Activated CD8-positive, alpha-beta T cell treated with anti-CD3 and anti-CD28 coated beads for 36 hours (primary cell): ENCODE measurements around the gene CDH15. TPM values are rescaled to one million over a fixed set of nuclear protein-coding genes. Genes with fewer than 3 reads are reported as not detected.
"Not testable (repeated sequence)": the region's sequence is repeated elsewhere in the genome, so short reads cannot be mapped to it uniquely, and the experiment has no call there.

ENCODE experiments used
- ATAC-seq: fragments of 200-7000 bp; cut with Tn5 transposase; one replicate; pipeline ENCODE4 v1.10.0; 2021; ENCODE audit warnings: mild to moderate bottlenecking, moderate library complexity
- CTCF ChIA-PET: fragments of 350-600 bp; sonication (Branson Sonifier 250); formaldehyde crosslinking; loops from one replicate; lab custom pipeline; 2021; ENCODE audit warnings: antibody characterized with exemption; lab: Charles Lee
- POLR2A ChIA-PET: fragments of 350-600 bp; sonication (Branson Sonifier 250); formaldehyde crosslinking; loops from one replicate; lab custom pipeline; 2021; ENCODE audit warnings: antibody characterized with exemption; lab: Charles Lee
- DNase-seq: peaks from one replicate; pipeline ENCODE4 v3.0.0-alpha.2; 2020
- H3K27ac Mint-ChIP-seq: one replicate; pipeline ENCODE4 v1.8.0; 2021; ENCODE audit warnings: mild to moderate bottlenecking, mixed read lengths
- H3K27me3 Mint-ChIP-seq: one replicate; pipeline ENCODE4 v1.8.0; 2021; ENCODE audit warnings: mixed read lengths
- H3K36me3 Mint-ChIP-seq: one replicate; pipeline ENCODE4 v1.8.0; 2021; ENCODE audit warnings: low read depth, mixed read lengths
- H3K4me1 Mint-ChIP-seq: one replicate; pipeline ENCODE4 v1.8.0; 2021; ENCODE audit warnings: low read depth, mixed read lengths
- H3K4me3 Mint-ChIP-seq: one replicate; pipeline ENCODE4 v1.8.0; 2021; ENCODE audit warnings: mild to moderate bottlenecking, moderate library complexity, mixed read lengths
- H3K9me3 Mint-ChIP-seq: one replicate; pipeline ENCODE4 v1.8.0; 2021; ENCODE audit warnings: mixed read lengths
- CTCF ChIP-seq: fragments of 200-600 bp; IDR thresholded peaks from one replicate; pipeline ENCODE4 v1.8.0; 2022; ENCODE audit warnings: antibody characterized with exemption, mild to moderate bottlenecking
- intact Hi-C: fragments of 100-400 bp; cut with micrococcal nuclease; formaldehyde crosslinking; loops from one replicate; pipeline ENCODE4 v1.10.0; 2022
- total RNA-seq, 2 experiments: library from RNA; stranded (reverse); gene quantifications; one replicate each; pipeline ENCODE4 v1.2.3, GENCODE V29; 2021

Gene CDH15
- total RNA-seq, 2 experiments from 2014 or later, result not detected

GRCh38 chr16:89241187-89242007 lies 69.8 kb downstream of the CDH15 start:
- peaks cover 3% of the 10 kb centered on the region for H3K36me3 Mint-ChIP-seq
- intact Hi-C loops, result no loop called here
- ATAC-seq (peak; percentile 85), DNase-seq (peak; percentile 80)
- TF ChIP-seq CTCF, result no peak
- peak overlapping the region; percentile 95 for H3K4me3 Mint-ChIP-seq
- H3K9me3 Mint-ChIP-seq, result peaks cover 4% of the 10 kb centered on the region
- ChIA-PET CTCF (interaction anchor here (1.0 to 1.2 kb wide), 8 partner anchors 16 to 538 kb away, joined by 3 to 4 read pairs (median 3); partner anchors contain the start of gene ZNF778), POLR2A (interaction anchor here (0.6 to 1.5 kb wide), 5 partner anchors 16 to 55 kb away, joined by 3 to 4 read pairs (median 3); no protein-coding TSS in a partner anchor)
- peaks cover 16% of the 10 kb centered on the region for H3K4me1 Mint-ChIP-seq
- H3K27ac Mint-ChIP-seq, result peak overlapping the region; percentile 99
- H3K27me3 Mint-ChIP-seq, result no peaks in the 10 kb centered on the region

GRCh38 chr16:89242795-89243200 lies 71.2 kb downstream of the CDH15 start:
- intact Hi-C loops, result no loop called here
- Mint-ChIP-seq H3K36me3 (peaks cover 3% of the 10 kb centered on the region), H3K4me3 (peak overlapping the region; percentile 26), H3K4me1 (peaks cover 16% of the 10 kb centered on the region), H3K27me3 (no peaks in the 10 kb centered on the region), H3K9me3 (peaks cover 4% of the 10 kb centered on the region), H3K27ac (peak overlapping the region; percentile 32)
- CTCF ChIA-PET, result interaction anchor here (0.7 to 1.2 kb wide), 2 partner anchors 25 to 133 kb away, joined by 3 read pairs; partner anchors contain the start of gene ZNF778
- DNase-seq (no peak), ATAC-seq (no peak)
- no peak for TF ChIP-seq CTCF
- POLR2A ChIA-PET, result no interaction called here

GRCh38 chr16:89243664-89244063 lies 72.1 kb downstream of the CDH15 start:
- Mint-ChIP-seq H3K9me3 (peaks cover 4% of the 10 kb centered on the region), H3K27me3 (no peaks in the 10 kb centered on the region), H3K4me3 (peak overlapping the region; percentile 6), H3K4me1 (peaks cover 16% of the 10 kb centered on the region), H3K27ac (peak overlapping the region; percentile 3), H3K36me3 (peaks cover 3% of the 10 kb centered on the region)
- ChIA-PET CTCF (no interaction called here), POLR2A (interaction anchor here (1.3 kb wide), 1 partner anchor 431 kb away, joined by 3 read pairs; the partner anchor contains the start of gene APRT)
- intact Hi-C loops, result no loop called here
- no peak for TF ChIP-seq CTCF
- DNase-seq (no peak), ATAC-seq (no peak)

GRCh38 chr16:89244264-89244663 lies 72.7 kb downstream of the CDH15 start:
- H3K27ac Mint-ChIP-seq, intact Hi-C loops, ATAC-seq, DNase-seq, H3K36me3 Mint-ChIP-seq, H3K27me3 Mint-ChIP-seq, H3K9me3 Mint-ChIP-seq, CTCF ChIA-PET, H3K4me3 Mint-ChIP-seq: not testable (repeated sequence)
- peaks cover 16% of the 10 kb centered on the region for H3K4me1 Mint-ChIP-seq
- POLR2A ChIA-PET, result interaction anchor here (1.3 kb wide), 1 partner anchor 432 kb away, joined by 3 read pairs; the partner anchor contains the start of gene APRT

GRCh38 chr16:89244754-89245153 lies 73.2 kb downstream of the CDH15 start:
- ATAC-seq (no peak), DNase-seq (no peak)
- H3K4me1 Mint-ChIP-seq, result peaks cover 16% of the 10 kb centered on the region
- H3K36me3 Mint-ChIP-seq, result peaks cover 3% of the 10 kb centered on the region
- ChIA-PET CTCF (no interaction called here), POLR2A (interaction anchor here (1.3 kb wide), 1 partner anchor 433 kb away, joined by 3 read pairs; the partner anchor contains the start of gene APRT)
- no peak overlapping the region for H3K4me3 Mint-ChIP-seq
- intact Hi-C loops, result no loop called here
- no peak overlapping the region for H3K27ac Mint-ChIP-seq
- no peaks in the 10 kb centered on the region for H3K27me3 Mint-ChIP-seq
- peaks cover 3% of the 10 kb centered on the region for H3K9me3 Mint-ChIP-seq
- no peak for TF ChIP-seq CTCF

Other genes with a start within 250 kb of the CDH15 start
- gene CBFA2T3, start 194.5 kb upstream of the CDH15 start, total RNA-seq, result under 1 TPM; 0.14 to 0.34 TPM
- 10 to 100 TPM; 44.6 to 45.9 TPM for gene ACSF3, start 77.9 kb upstream of the CDH15 start, total RNA-seq
- under 1 TPM; 0.16 to 0.20 TPM for gene SLC22A31, start 28.8 kb downstream of the CDH15 start, total RNA-seq
- 1 to 10 TPM; 4.3 to 6.2 TPM for gene ZNF778, start 46.0 kb downstream of the CDH15 start, total RNA-seq